Panc1 (cell line): ENCODE results near the gene PTGR1.

Experiments used
- CTCF ChIP-seq: fragments of 450-650 bp; IDR thresholded peaks from 2 replicates; pipeline ENCODE4 v1.5.1; 2017; ENCODE audit warnings: mild to moderate bottlenecking
- REST ChIP-seq, 2 experiments: IDR thresholded peaks; 2 replicates each; pipeline ENCODE4 v1.6.1; 2011 to 2012; ENCODE audit warnings: low read depth in 2 of 2, control low read depth in 1 of 2, low read length in 1 of 2, mild to moderate bottlenecking in 1 of 2, moderate library complexity in 1 of 2; ENCODE audit not compliant: insufficient read depth in 1 of 2

GRCh38 chr9:111527347-111527746 lies 72.1 kb downstream of the PTGR1 start:
- TF ChIP-seq CTCF: no peak
- no peak for TF ChIP-seq REST (IDR thresholded peaks at IDR 0.05; ENCODE audit: insufficient read depth in 1 of 2, low read depth in 2 of 2, low read length in 1 of 2)
